GM19351 (cell line): ENCODE measurements around the gene SOX13.

Experiments
- ATAC-seq: cut with Tn5 transposase; IDR thresholded peaks from one replicate; pipeline ENCODE4 v1.9.1; 2021; ENCODE audit warnings: mild to moderate bottlenecking, moderate library complexity; ENCODE audit not compliant: unreplicated experiment

The SOX13 gene

GRCh38 chr1:204151552-204152309 lies 78.8 kb downstream of the SOX13 start, which contains the start of gene ETNK2:
Gene ETNK2, minus strand, starts transcription at chr1:204152044. Its CDS starts 192 bp downstream, at chr1:204151852.
- no peak for ATAC-seq

- ATAC-seq = no peak
These were observed 79.6 kb downstream of the SOX13 start for GRCh38 chr1:204152310-204153044.

GRCh38 chr1:204153667-204154066 lies 80.8 kb downstream of the SOX13 start:
- no peak for ATAC-seq

- ATAC-seq = no peak
These were observed 81.8 kb downstream of the SOX13 start for GRCh38 chr1:204154568-204155255.

- ATAC-seq = no peak
These were observed 83.0 kb downstream of the SOX13 start for GRCh38 chr1:204155881-204156280.

GRCh38 chr1:204157962-204158361 lies 85.0 kb downstream of the SOX13 start:
- ATAC-seq = no peak

- ATAC-seq = no peak
These were observed 88.9 kb downstream of the SOX13 start for GRCh38 chr1:204161609-204162493.

- ATAC-seq = peak; percentile 47
These were observed 89.7 kb downstream of the SOX13 start for GRCh38 chr1:204162494-204163074.

- no peak for ATAC-seq
These were observed 93.3 kb downstream of the SOX13 start, which contains the start of gene REN for GRCh38 chr1:204166219-204166618. Gene REN, minus strand, starts transcription at chr1:204166337. Its CDS starts 44 bp downstream, at chr1:204166293.

GRCh38 chr1:204167730-204168129 lies 94.8 kb downstream of the SOX13 start:
- ATAC-seq = no peak

- no peak for ATAC-seq
These were observed 96.9 kb downstream of the SOX13 start for GRCh38 chr1:204169858-204170257.

- no peak for ATAC-seq
These were observed 97.7 kb downstream of the SOX13 start for GRCh38 chr1:204170494-204171155.

- ATAC-seq = no peak
These were observed 98.8 kb downstream of the SOX13 start for GRCh38 chr1:204171751-204172178.

GRCh38 chr1:204172404-204173029 lies 99.6 kb downstream of the SOX13 start:
- ATAC-seq = no peak

GRCh38 chr1:204174958-204175357 lies 102.0 kb downstream of the SOX13 start:
- ATAC-seq = no peak

GRCh38 chr1:204176049-204176448 lies 103.1 kb downstream of the SOX13 start:
- ATAC-seq = no peak

- no peak for ATAC-seq
These were observed 104.2 kb downstream of the SOX13 start for GRCh38 chr1:204177133-204177532.
